NCI-H1092 treated with DMSO at 0.1 percent for 48 hours (cell line): ENCODE measurements around the gene LPIN3.

Experiments used
- DNase-seq: peaks from one replicate; lab custom pipeline; 2025; lab: John Stamatoyannopoulos, UW

Gene LPIN3

DNA sequence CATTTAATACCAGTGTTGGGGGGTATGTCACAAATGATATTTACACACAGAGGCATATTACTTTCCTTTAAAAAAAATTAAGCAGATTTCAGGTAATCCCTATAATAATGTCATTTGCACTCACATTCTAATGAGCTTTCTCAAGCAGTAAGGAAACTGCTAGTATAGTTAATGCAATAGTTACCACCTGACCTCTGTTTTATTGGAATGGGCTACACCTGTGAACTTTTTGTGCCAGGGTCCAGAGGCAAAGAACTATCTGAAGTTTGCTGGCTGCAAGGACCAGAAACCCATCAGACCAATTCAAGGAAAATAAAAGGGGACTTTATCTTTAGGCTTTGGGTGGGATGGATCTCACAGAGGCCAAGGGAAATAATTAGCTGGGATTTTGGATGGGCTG, 20.2 kb upstream of the LPIN3 start:
- DNase-seq: no peak

GRCh38 chr20:41320976-41321375, 19.6 kb upstream of the LPIN3 start:
- DNase-seq: no peak

DNA sequence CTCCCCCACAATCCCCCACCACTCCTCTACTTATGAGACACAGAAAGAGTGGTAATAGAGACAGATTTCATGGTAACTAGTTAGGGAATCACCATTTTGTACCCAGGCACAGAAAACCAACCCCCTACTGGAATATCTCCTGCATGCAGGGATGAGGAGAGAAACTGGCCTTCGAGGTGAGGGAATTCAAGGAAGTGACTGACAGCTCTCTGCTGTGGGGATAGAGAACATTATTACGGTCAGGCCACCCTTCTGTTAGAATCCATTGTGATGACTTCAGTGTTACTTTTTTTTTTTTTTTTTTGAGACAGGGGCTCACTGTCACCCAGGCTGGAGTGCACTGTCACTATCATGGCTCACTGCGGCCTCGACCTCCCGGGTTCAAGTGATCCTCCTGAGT, 13.4 kb upstream of the LPIN3 start:
- DNase-seq: no peak

DNA sequence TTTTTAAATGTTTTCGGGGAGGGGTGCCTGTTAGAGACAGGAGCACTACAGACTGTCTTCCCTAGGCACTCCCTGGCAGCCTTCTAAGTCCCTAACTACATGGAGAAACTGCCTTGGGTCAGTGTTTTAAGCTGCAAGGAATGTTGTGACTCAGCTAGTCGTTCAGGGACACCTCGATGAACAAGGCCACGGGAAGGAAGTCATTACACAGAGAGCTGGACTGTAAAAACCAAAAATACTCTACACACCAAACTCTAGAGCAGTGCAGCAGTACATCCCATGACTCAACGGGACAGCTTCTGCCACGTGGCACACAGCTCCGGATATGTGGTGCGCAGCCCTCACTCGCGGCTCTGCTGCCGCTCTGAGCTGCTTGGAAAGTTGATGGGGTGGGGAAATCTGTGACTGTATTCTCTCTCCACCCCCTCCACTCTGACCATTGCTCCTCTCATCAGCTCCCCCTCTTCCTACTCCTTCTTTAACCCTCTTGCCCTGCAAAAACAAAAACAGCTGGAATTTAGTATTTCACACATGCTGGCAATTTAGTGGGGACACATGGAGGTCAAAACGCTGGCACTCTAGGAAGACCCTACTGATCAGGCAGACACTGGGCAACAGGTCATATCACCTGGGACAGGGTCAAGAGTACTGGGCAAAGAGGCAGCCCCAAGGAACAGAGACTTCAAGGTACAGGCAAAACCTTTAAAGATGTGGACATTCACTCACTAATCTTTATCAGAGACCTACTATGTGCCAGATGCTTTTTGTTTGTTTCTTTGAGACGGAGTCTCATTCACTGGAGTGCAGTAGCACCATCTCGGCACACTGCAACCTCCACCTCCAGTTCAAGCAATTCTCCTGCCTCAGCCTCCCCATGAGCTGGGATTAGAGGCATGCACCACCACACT, 10.9 kb upstream of the LPIN3 start:
- no peak for DNase-seq

GRCh38 chr20:41330343-41330720, 10.3 kb upstream of the LPIN3 start:
- no peak for DNase-seq

DNA sequence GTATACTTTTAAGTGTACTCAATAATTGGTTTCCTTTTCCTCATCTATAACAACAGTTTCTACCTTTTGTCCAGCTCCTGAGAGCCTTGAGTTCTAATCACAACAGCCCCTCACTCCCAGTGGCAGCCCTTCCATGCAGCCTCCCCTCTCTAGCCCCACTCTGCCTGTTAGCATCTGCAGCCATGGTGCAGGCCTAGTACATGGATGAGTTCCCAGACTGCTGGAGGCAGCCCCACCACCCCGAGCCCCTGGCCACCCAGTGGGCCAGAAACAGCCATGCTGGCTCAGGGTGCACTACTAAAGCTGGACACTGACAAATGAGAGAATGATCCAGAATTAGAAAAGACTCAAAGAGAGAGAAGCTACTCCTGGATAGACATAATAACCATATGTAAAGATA, 9.7 kb upstream of the LPIN3 start:
- no peak for DNase-seq

GRCh38 chr20:41331731-41332130, 8.9 kb upstream of the LPIN3 start:
- no peak for DNase-seq

DNA sequence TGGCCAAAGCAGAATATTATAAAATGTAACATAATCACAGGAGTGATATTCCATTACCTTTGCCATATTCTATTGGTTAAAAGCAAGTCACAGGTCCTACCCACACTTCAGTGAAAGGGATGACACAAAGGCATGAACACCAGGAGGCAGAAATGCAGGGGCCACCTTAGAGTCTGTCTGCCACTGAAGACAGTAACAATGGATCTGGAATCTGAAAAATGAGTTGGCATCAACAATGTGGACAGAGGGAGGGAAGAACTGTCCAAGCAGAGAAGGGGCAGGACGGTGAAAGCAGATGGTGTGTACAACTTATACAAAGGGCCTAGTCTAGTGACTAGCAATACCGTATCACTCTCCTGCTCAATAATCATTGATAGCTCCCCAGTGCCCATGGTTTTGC, 6.6 kb upstream of the LPIN3 start:
- no peak for DNase-seq

- no peak for DNase-seq
Observed at GRCh38 chr20:41334443-41335421, 5.9 kb upstream of the LPIN3 start.

- no peak for DNase-seq
Observed at GRCh38 chr20:41335591-41335990, 5.0 kb upstream of the LPIN3 start.

DNA sequence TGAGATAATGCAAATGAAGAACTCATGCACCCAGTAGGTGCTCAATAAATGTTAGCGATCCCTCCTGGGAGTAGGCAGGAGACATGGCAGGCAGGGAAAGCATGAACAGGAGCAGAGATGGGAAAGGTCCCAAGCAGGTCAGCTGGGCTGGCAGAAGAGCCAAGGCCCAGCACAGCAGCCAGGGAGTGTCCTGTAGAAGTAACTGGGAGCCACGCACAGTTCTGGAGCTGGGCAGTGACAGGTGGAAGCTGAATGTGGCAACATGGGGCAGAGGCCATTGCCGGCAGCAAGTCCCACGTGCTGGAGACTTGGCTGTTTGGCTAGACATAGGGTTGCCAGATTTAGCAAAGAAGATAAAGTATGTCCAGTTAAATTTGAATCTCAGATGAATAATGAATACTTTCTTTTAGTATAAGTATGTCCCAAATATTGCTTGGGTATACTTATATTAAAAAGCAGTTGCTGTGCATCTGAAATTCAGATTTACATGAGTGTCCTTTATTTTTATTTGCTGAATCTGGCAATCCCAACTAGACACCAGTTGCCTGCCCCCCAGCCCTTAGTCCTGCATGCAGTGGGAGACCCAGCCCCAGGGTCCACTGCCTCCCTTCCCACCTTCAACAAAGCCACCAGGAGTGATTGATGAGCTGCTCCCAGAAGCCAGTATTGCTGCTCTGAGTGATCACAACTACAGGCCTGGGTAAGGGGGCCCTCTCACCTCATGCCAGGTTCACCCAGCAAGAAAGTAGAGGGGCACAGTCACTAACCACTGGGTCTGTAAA, 3.7 kb upstream of the LPIN3 start:
- no peak for DNase-seq

GRCh38 chr20:41339957-41340326, 679 bp upstream of the LPIN3 start:
- peak; percentile 38 for DNase-seq

- no peak for DNase-seq
Observed at GRCh38 chr20:41342474-41343464, 2.1 kb downstream of the LPIN3 start.

DNA sequence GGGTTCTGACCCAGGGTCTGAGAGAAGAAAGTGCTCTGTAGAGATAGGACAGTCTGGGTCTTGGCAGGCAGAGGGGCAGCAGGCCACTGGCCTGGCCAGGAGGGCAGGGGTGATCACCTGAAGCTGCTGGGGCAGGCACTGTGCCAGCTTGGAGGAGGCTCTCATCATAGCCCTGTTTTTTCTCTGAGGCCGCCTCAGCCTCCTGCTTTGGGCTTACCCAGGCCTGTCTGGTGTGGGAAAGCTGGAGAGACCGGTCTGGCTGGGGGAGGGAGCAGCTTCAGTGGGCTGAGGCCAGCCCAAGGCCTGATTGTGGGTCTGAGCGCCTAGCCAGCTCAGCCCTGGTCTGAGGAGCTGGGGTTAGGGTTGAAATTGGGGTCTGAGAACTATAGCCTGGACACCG, 3.9 kb downstream of the LPIN3 start:
- no peak for DNase-seq

GRCh38 chr20:41344938-41345728, 4.5 kb downstream of the LPIN3 start:
- no peak for DNase-seq

DNA sequence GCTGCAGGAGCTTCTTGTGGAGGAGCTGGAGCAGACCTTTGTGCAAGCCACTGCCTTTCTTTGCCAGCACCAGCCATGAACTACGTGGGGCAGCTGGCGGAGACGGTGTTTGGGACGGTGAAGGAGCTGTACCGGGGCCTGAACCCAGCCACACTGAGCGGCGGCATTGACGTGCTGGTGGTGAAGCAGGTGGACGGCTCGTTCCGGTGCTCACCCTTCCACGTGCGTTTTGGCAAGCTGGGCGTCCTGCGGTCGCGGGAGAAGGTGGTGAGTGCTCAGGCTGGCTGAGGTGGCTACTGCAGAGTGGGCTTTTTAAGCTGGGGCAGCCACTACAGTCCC, 5.1 kb downstream of the LPIN3 start:
- no peak for DNase-seq

DNA sequence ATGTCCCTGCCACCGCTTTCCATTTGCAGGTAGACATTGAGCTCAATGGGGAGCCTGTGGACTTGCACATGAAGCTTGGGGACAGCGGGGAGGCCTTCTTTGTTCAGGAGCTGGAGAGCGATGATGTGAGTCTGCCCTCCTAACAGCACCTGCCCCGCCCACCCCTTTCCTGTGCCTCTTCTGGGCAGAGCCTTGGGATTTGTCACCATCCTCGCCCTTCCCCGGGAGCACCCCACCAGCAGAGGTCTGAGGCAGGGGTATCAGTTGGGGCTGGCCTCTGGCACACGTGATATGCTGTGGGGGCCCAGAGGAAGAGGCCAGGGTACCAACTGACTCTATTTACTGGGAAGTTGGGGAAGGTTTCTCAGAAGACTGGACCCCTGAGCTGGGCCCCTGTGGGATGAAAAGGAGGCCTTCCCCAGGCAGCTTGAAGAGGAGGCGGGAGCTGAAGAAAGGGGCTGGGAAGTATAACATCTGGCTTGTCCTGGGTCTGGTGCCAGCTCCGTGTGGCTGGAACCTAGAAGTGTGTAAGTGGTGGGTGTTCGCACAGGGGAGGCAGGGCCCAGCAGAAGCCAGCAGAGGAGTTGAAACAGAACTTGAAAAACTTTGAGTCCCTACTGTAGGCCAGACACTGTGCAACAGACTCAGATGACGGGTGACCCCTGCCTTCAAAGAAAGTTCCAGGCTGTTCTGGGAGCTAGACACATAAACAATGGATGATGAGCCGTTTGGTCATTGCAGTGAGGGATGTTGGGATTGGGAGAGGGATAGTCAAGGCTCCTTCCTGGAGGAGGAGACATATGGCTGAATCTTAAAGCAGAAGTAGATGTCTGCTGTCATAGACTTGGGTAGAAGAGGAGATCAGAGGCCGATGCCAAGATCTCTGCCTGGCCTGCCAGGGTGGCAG, 7.2 kb downstream of the LPIN3 start:
- DNase-seq: no peak

DNA sequence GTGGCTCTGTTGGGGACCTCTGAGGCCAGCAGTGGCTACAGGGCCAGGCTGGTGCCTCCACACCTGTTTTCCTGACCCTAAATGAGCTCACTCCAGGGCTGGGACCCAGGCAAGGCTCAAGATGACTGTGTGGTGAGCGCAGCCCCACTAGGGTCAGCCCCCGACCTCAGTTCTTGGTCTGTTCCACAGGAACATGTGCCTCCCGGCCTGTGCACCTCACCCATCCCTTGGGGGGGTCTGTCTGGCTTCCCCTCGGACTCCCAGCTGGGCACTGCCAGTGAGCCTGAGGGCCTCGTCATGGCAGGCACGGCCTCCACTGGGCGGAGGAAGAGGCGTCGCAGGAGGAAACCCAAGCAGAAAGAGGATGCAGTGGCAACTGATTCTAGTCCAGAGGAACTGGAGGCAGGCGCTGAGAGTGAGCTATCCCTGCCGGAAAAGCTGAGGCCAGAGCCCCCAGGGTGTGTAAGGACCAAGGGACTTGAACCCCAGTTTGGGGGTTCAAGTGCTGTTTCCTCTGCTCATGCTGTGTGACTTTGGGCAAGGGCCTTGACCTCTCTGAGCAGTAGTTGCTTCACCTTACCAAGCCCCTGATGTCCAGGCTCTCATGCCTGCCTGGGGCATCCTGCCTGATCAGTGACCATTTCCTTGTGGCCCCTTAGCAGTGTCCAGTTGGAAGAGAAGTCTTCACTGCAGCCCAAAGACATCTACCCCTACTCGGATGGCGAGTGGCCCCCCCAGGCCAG, 8.0 kb downstream of the LPIN3 start:
- DNase-seq: no peak
